HFFc6 (cell line): Measurements from ENCODE around the gene THOC2. TPM values are rescaled to one million over a fixed set of nuclear protein-coding genes. Genes with fewer than 3 reads are reported as not detected.
A peak's percentile ranks its signal among the peaks of the same experiment; 100 is the strongest.
"Not testable (repeated sequence)": the region's sequence is repeated elsewhere in the genome, so short reads cannot be mapped to it uniquely, and the experiment has no call there.

Experiments
- DNase-seq: peaks from one replicate; pipeline ENCODE4 v3.0.0-alpha.2; 2018
- H3K27ac Mint-ChIP-seq: 2 replicates; pipeline ENCODE4 v1.8.0; 2020; ENCODE audit warnings: mild to moderate bottlenecking, mixed read lengths
- H3K27me3 Mint-ChIP-seq: 2 replicates; pipeline ENCODE4 v1.8.0; 2021; ENCODE audit warnings: mild to moderate bottlenecking, moderate library complexity, mixed read lengths; ENCODE audit not compliant: insufficient read depth
- H3K36me3 Mint-ChIP-seq: 2 replicates; pipeline ENCODE4 v1.8.0; 2021; ENCODE audit warnings: low read depth, mixed read lengths
- H3K4me1 Mint-ChIP-seq: 2 replicates; pipeline ENCODE4 v1.8.0; 2020; ENCODE audit warnings: low read depth, mixed read lengths
- H3K4me3 Mint-ChIP-seq: 2 replicates; pipeline ENCODE4 v1.8.0; 2020; ENCODE audit warnings: mild to moderate bottlenecking, moderate library complexity, mixed read lengths
- H3K9me3 Mint-ChIP-seq: 2 replicates; pipeline ENCODE4 v1.8.0; 2020; ENCODE audit warnings: mild to moderate bottlenecking, mixed read lengths
- CTCF ChIP-seq: fragments of 200-600 bp; sonication (generic); IDR thresholded peaks from 2 replicates; pipeline ENCODE4 v1.5.0; 2021; ENCODE audit warnings: antibody characterized with exemption, mild to moderate bottlenecking
- total RNA-seq, 6 experiments: library from RNA; stranded (reverse); fragmentation: NEBNext Ultra II Directional; extraction: Animal tissue kit (Norgen Biotek cat#: 25700); gene quantifications; 2 replicates in 1 of 6; 3 replicates in 5 of 6; pipeline ENCODE4 v1.2.3, GENCODE V29; 2021

THOC2 gene
- total RNA-seq, 6 experiments from 2014 or later = 49.9 to 54.3 (median 52.9) TPM

GRCh38 chrX:123771449-123772064, 38.7 kb upstream of the THOC2 start:
- no peak for DNase-seq
- Mint-ChIP-seq H3K27ac (no peak overlapping the region), H3K27me3 (no peaks in the 10 kb centered on the region; the same call in 1 of the 2 replicates), H3K4me3 (no peak overlapping the region), H3K4me1 (peaks cover 7% of the 10 kb centered on the region), H3K9me3 (no peaks in the 10 kb centered on the region), H3K36me3 (no peaks in the 10 kb centered on the region)
- TF ChIP-seq CTCF = no peak

GRCh38 chrX:123764967-123765871, 32.4 kb upstream of the THOC2 start:
- peak overlapping the region; percentile 82 for H3K4me3 Mint-ChIP-seq
- no peaks in the 10 kb centered on the region for H3K27me3 Mint-ChIP-seq
- no peaks in the 10 kb centered on the region for H3K36me3 Mint-ChIP-seq
- peak; percentile 82 for DNase-seq
- H3K9me3 Mint-ChIP-seq = no peaks in the 10 kb centered on the region
- peaks cover 6% of the 10 kb centered on the region for H3K4me1 Mint-ChIP-seq
- H3K27ac Mint-ChIP-seq = peak overlapping the region; percentile 81
- TF ChIP-seq CTCF = no peak

GRCh38 chrX:123759849-123760248, 27.0 kb upstream of the THOC2 start:
- H3K9me3 Mint-ChIP-seq, H3K4me3 Mint-ChIP-seq, H3K27me3 Mint-ChIP-seq, DNase-seq, H3K27ac Mint-ChIP-seq, H3K36me3 Mint-ChIP-seq: not testable (repeated sequence)
- H3K4me1 Mint-ChIP-seq = peaks cover 13% of the 10 kb centered on the region

GRCh38 chrX:123757794-123758193, 24.9 kb upstream of the THOC2 start:
- H3K36me3 Mint-ChIP-seq, H3K4me3 Mint-ChIP-seq, H3K27me3 Mint-ChIP-seq, H3K27ac Mint-ChIP-seq, DNase-seq, H3K9me3 Mint-ChIP-seq: not testable (repeated sequence)
- H3K4me1 Mint-ChIP-seq = peaks cover 13% of the 10 kb centered on the region

GRCh38 chrX:123756320-123756719, 23.5 kb upstream of the THOC2 start:
- peaks cover 1% of the 10 kb centered on the region; the same call in 1 of the 2 replicates for H3K27me3 Mint-ChIP-seq
- TF ChIP-seq CTCF = no peak
- H3K9me3 Mint-ChIP-seq = peaks cover 6% of the 10 kb centered on the region
- peak overlapping the region; percentile 59 for H3K27ac Mint-ChIP-seq
- H3K36me3 Mint-ChIP-seq = peaks cover 6% of the 10 kb centered on the region; the same call in 1 of the 2 replicates
- no peak overlapping the region for H3K4me3 Mint-ChIP-seq
- peaks cover 13% of the 10 kb centered on the region for H3K4me1 Mint-ChIP-seq
- peak; percentile 39 for DNase-seq

GRCh38 chrX:123755107-123755506, 22.3 kb upstream of the THOC2 start:
- Mint-ChIP-seq H3K36me3 (peaks cover 6% of the 10 kb centered on the region; the same call in 1 of the 2 replicates), H3K9me3 (peaks cover 6% of the 10 kb centered on the region), H3K27ac (no peak overlapping the region), H3K4me3 (no peak overlapping the region), H3K4me1 (peaks cover 13% of the 10 kb centered on the region), H3K27me3 (peaks cover 1% of the 10 kb centered on the region; the same call in 1 of the 2 replicates)
- DNase-seq = no peak
- TF ChIP-seq CTCF = no peak
